ENCODE data around the gene FMN1.

FMN1 gene

DNA sequence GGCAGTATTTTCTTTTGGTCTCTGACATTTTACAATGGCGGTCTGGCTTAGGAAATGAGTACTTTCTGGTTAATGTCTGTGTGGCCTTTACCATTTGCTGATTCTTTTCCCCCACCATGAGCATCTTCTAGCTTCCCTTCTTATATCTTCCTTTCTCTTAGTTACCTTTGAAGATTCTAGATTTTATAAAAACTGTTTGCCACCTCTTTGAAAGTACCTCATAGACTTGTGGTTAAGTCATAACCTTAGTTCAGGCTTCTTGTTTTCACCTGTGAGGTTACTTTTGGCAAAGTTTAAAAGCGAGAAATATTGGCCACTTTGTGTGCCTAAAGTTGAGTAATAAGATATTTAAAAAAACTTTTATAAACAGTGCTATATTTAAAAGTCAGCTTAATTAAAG lies 147.4 kb downstream of the FMN1 start:
- Histone ChIP-seq H2AFZ (ENCODE audit: low read depth) (no peak overlapping the region), H3K79me2 (ENCODE audit: insufficient read depth, low read depth) (no peaks in the 10 kb centered on the region), H3K36me3 (ENCODE audit: insufficient read depth) (no peaks in the 10 kb centered on the region), H3K4me3 (IDR thresholded peaks at IDR 0.05; ENCODE audit: insufficient read depth, low read depth, low read length) (no peak overlapping the region), H3K4me2 (peak overlapping the region; percentile 18), H3K4me1 (ENCODE audit: low read depth, poor library complexity, severe bottlenecking) (peaks cover 32% of the 10 kb centered on the region), H3K27ac (no peak overlapping the region), H3K9ac (no peak overlapping the region), H4K20me1 (ENCODE audit: insufficient read depth) (no peaks in the 10 kb centered on the region), H3K27me3 (ENCODE audit: insufficient read depth, low read depth) (no peaks in the 10 kb centered on the region)
- TF ChIP-seq, protein P1, sequence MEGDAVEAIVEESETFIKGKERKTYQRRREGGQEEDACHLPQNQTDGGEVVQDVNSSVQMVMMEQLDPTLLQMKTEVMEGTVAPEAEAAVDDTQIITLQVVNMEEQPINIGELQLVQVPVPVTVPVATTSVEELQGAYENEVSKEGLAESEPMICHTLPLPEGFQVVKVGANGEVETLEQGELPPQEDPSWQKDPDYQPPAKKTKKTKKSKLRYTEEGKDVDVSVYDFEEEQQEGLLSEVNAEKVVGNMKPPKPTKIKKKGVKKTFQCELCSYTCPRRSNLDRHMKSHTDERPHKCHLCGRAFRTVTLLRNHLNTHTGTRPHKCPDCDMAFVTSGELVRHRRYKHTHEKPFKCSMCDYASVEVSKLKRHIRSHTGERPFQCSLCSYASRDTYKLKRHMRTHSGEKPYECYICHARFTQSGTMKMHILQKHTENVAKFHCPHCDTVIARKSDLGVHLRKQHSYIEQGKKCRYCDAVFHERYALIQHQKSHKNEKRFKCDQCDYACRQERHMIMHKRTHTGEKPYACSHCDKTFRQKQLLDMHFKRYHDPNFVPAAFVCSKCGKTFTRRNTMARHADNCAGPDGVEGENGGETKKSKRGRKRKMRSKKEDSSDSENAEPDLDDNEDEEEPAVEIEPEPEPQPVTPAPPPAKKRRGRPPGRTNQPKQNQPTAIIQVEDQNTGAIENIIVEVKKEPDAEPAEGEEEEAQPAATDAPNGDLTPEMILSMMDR (conservative IDR thresholded peaks at IDR 0.05; ENCODE audit: low read depth, low read length): no peak

DNA sequence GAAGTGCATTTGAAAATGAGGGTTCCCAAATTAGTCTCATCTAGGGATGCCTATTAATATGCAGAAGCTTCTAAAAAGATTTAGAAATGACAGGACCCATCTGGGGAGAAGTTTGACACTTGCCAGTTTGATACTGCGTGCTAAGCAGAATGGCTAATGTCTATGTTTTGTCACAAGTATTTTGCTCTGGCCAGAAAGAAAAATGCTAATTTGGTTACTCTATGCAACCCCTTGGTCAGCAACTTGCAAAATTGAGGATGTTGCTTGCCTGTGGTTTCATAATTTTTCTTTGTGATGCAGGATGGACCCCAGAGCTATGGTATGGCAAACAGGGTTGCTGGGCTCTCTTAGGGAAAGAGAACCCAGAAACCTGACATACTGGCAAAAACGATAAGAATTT lies 148.2 kb downstream of the FMN1 start:
- Histone ChIP-seq H3K79me2 (ENCODE audit: insufficient read depth, low read depth) (no peaks in the 10 kb centered on the region), H2AFZ (ENCODE audit: low read depth) (no peak overlapping the region)

DNA sequence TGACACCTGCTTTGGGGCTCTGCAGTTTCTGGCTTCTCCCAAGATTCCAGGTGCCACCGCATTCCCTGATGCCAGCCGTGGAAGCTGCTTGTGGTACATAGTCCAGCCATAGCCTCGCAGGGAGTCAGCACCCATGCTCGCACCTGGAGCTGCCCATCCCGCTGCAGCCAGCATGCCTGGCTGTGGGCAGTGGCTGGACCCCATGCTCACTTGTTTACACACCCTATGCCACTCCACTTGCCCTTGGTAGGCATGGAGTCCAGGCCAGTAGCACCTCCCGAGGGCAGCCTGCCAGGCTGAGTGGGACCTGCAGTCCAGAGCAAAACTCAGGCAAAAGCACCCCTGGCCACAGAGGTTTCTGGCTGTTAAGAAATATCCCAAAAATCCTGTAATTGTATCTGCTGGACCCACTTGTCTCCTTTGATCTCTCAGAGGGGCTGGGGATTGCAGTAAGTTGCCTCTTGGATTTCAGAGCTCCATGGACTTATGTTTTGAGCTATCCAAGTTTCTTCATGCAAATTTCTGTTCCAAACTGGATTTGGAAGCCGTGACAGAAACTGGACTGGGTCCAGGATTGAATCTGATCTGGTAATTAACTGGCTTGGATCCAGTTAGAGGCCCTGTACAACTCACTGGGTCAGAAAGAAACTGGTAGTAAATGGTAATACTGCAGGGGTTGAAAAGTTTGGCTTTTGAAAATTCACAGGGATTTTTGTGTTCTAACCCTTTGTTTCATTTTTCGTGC lies 149.3 kb downstream of the FMN1 start:
- TF ChIP-seq, protein P1 (conservative IDR thresholded peaks at IDR 0.05; ENCODE audit: low read depth, low read length): no peak
- Histone ChIP-seq H3K27ac (no peak overlapping the region), H3K79me2 (ENCODE audit: insufficient read depth, low read depth) (no peaks in the 10 kb centered on the region), H2AFZ (ENCODE audit: low read depth) (no peak overlapping the region), H3K27me3 (ENCODE audit: insufficient read depth, low read depth) (no peaks in the 10 kb centered on the region), H3K9ac (no peak overlapping the region), H3K4me2 (0 out of 2 replicates have a peak overlapping the region, but pooled peaks have one; percentile 27), H4K20me1 (ENCODE audit: insufficient read depth) (no peaks in the 10 kb centered on the region), H3K4me1 (ENCODE audit: low read depth, poor library complexity, severe bottlenecking) (peaks cover 32% of the 10 kb centered on the region), H3K4me3 (IDR thresholded peaks at IDR 0.05; ENCODE audit: insufficient read depth, low read depth, low read length) (no peak overlapping the region), H3K36me3 (ENCODE audit: insufficient read depth) (no peaks in the 10 kb centered on the region)

More for the DNA sequence above, 148.2 kb downstream of the FMN1 start:
- Histone ChIP-seq H3K36me3 (ENCODE audit: insufficient read depth) (no peaks in the 10 kb centered on the region), H3K9ac (no peak overlapping the region), H3K4me1 (ENCODE audit: low read depth, poor library complexity, severe bottlenecking) (peaks cover 32% of the 10 kb centered on the region), H3K27me3 (ENCODE audit: insufficient read depth, low read depth) (no peaks in the 10 kb centered on the region), H3K27ac (peak overlapping the region; percentile 19; the same call in 1 of the 2 replicates), H3K4me3 (IDR thresholded peaks at IDR 0.05; ENCODE audit: insufficient read depth, low read depth, low read length) (no peak overlapping the region), H4K20me1 (ENCODE audit: insufficient read depth) (no peaks in the 10 kb centered on the region), H3K4me2 (peak overlapping the region; percentile 18; the same call in 1 of the 2 replicates)
- TF ChIP-seq, protein P1 (conservative IDR thresholded peaks at IDR 0.05; ENCODE audit: low read depth, low read length): no peak

DNA sequence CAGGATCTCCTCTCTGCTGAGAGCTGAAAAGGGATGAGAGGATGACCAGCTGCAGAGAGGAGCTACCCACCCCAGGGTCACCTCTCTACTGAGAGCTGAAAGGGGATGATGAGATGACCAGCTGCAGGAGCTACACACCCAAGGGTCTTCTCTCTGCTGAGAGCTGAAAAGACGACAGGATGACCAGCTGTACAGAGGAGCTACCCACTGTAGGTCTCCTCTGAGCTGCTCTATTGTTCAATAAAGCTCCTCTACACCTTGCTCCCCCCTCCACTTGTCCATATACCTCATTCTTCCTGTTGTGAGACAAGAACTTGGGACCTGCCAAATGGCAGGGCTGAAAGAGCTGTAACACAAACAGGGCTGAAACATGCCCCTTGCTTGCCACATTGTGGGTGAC lies 149.9 kb downstream of the FMN1 start:
- H3K27me3 ChIP-seq (ENCODE audit: insufficient read depth, low read depth): no peaks in the 10 kb centered on the region
- no peaks in the 10 kb centered on the region for H4K20me1 ChIP-seq (ENCODE audit: insufficient read depth)
- no peaks in the 10 kb centered on the region; the same call in 1 of the 2 replicates for H3K79me2 ChIP-seq (ENCODE audit: insufficient read depth, low read depth)
- H2AFZ ChIP-seq (ENCODE audit: low read depth): no peak overlapping the region
- no peak overlapping the region for H3K4me3 ChIP-seq (IDR thresholded peaks at IDR 0.05; ENCODE audit: insufficient read depth, low read depth, low read length)
- H3K36me3 ChIP-seq (ENCODE audit: insufficient read depth): no peaks in the 10 kb centered on the region
- H3K4me1 ChIP-seq (ENCODE audit: low read depth, poor library complexity, severe bottlenecking): peaks cover 32% of the 10 kb centered on the region
- H3K9ac ChIP-seq: no peak overlapping the region
- no peak overlapping the region for H3K27ac ChIP-seq
- H3K4me2 ChIP-seq: no peak overlapping the region
- TF ChIP-seq, protein P1 (conservative IDR thresholded peaks at IDR 0.05; ENCODE audit: low read depth, low read length): no peak
